T-helper 1 cell (primary cell): Measurements from ENCODE around the gene RAB10.
"Not testable (repeated sequence)": the region's sequence is repeated elsewhere in the genome, so short reads cannot be mapped to it uniquely, and the experiment has no call there.

ENCODE experiments used
- DNase-seq, 5 donors: peaks; one replicate each; pipeline ENCODE4 v3.0.0-alpha.2; 2012 to 2020

The RAB10 gene

GRCh38 chr2:26016706-26017045, 17.2 kb upstream of the RAB10 start:
- not testable (repeated sequence) for DNase-seq

GRCh38 chr2:26017464-26018183, 16.3 kb upstream of the RAB10 start:
- no peak for DNase-seq

- peak in 1 of 5 donors; percentile 30 for DNase-seq
Measured at GRCh38 chr2:26018184-26019055, 15.5 kb upstream of the RAB10 start.

- DNase-seq = no peak
Measured at GRCh38 chr2:26020231-26020640, 13.6 kb upstream of the RAB10 start.

- DNase-seq = no peak
Measured at GRCh38 chr2:26024260-26024659, 9.6 kb upstream of the RAB10 start.

GRCh38 chr2:26025509-26025908, 8.4 kb upstream of the RAB10 start:
- DNase-seq = no peak

GRCh38 chr2:26028083-26028482, 5.8 kb upstream of the RAB10 start:
- DNase-seq = not testable (repeated sequence)

- not testable (repeated sequence) for DNase-seq
Measured at GRCh38 chr2:26032586-26033269, 1.2 kb upstream of the RAB10 start.

- peak in 1 of 5 donors; percentile 30 for DNase-seq
Measured at GRCh38 chr2:26033270-26033817, 540 bp upstream of the RAB10 start.

- DNase-seq = peak in 2 of 5 donors; percentile 12 to 19
Measured at GRCh38 chr2:26034637-26034992, 731 bp downstream of the RAB10 start.

- peak in 1 of 5 donors; percentile 10 for DNase-seq
Measured at GRCh38 chr2:26035090-26035743, 1.3 kb downstream of the RAB10 start.

- DNase-seq = no peak
Measured at GRCh38 chr2:26039603-26040323, 5.9 kb downstream of the RAB10 start.

- no peak for DNase-seq
Measured at GRCh38 chr2:26043109-26043508, 9.2 kb downstream of the RAB10 start.

- DNase-seq = peak in 1 of 5 donors; percentile 25
Measured at GRCh38 chr2:26043862-26044696, 10.2 kb downstream of the RAB10 start.

- DNase-seq = no peak
Measured at GRCh38 chr2:26048791-26049190, 14.9 kb downstream of the RAB10 start.

GRCh38 chr2:26049641-26050040, 15.8 kb downstream of the RAB10 start:
- DNase-seq = no peak

- DNase-seq = no peak
Measured at GRCh38 chr2:26052740-26053139, 18.9 kb downstream of the RAB10 start.

GRCh38 chr2:26054598-26055348, 20.9 kb downstream of the RAB10 start:
- no peak for DNase-seq

GRCh38 chr2:26058390-26058789, 24.5 kb downstream of the RAB10 start:
- no peak for DNase-seq

GRCh38 chr2:26059542-26059941, 25.7 kb downstream of the RAB10 start:
- no peak for DNase-seq
